ENCODE measurements around the gene FAM187B.

- TF ChIP-seq CTCF (conservative IDR thresholded peaks at IDR 0.05; ENCODE audit: low read depth in 2 of 2), result no peak
- no peak for TF ChIP-seq EZH2phosphoT487 (IDR thresholded peaks at IDR 0.05; ENCODE audit: unreplicated experiment)
- no peak for TF ChIP-seq EZH2 (IDR thresholded peaks at IDR 0.05; ENCODE audit: low read depth, unreplicated experiment)
- no peak for TF ChIP-seq ZNF331 (CRISPR knock-in tag; IDR thresholded peaks at IDR 0.05; ENCODE audit: low read depth)
These were observed 1.8 kb downstream of the FAM187B start for GRCh38 chr19:35226748-35227147.
